Kidney (tissue), 14 donors: ENCODE results near the gene TMEM30A. TPM values are rescaled to one million over a fixed set of nuclear protein-coding genes. Genes with fewer than 3 reads are reported as not detected.

Source experiments
- DNase-seq, 5 donors: peaks; one replicate each; pipeline ENCODE4 v3.0.0-alpha.2; 2013 to 2020
- FAIRE-seq: peaks from 2 replicates; lab custom pipeline; 2012; peaks lifted over from hg19 to GRCh38; lab: Jason Lieb, UNC
- H3K27ac ChIP-seq, 2 donors: one replicate each; pipeline ENCODE4 v1.7.0; 2013; ENCODE audit warnings: low read depth in 2 of 2, low read length in 2 of 2, inconsistent platforms in 1 of 2
- H3K27me3 ChIP-seq: one replicate; pipeline ENCODE4 v1.7.1; 2013; ENCODE audit warnings: low read length, inconsistent platforms; ENCODE audit not compliant: control insufficient read depth, insufficient read depth
- H3K36me3 ChIP-seq, 3 donors: one replicate each; pipeline versions ENCODE4 v1.7.0 to v1.7.1; 2013; ENCODE audit warnings: low read length in 3 of 3, control low read depth in 1 of 3, inconsistent platforms in 1 of 3; ENCODE audit not compliant: insufficient read depth in 3 of 3, control insufficient read depth in 2 of 3
- H3K4me1 ChIP-seq, 3 donors: one replicate each; pipeline versions ENCODE4 v1.7.0 to v1.7.1; 2013; ENCODE audit warnings: low read length in 3 of 3, inconsistent platforms in 1 of 3, low read depth in 1 of 3; ENCODE audit not compliant: control insufficient read depth in 2 of 3, insufficient read depth in 2 of 3
- H3K4me3 ChIP-seq, 3 donors: one replicate each; pipeline versions ENCODE4 v1.7.0 to v1.8.1; 2013; ENCODE audit warnings: low read length in 3 of 3, control low read depth in 1 of 3, inconsistent platforms in 1 of 3
- H3K9ac ChIP-seq, 3 donors: one replicate each; pipeline versions ENCODE4 v1.7.0 to v1.7.1; 2013; ENCODE audit warnings: low read length in 3 of 3, control low read depth in 1 of 3, inconsistent platforms in 1 of 3
- H3K9me3 ChIP-seq, 3 donors: one replicate each; pipeline versions ENCODE4 v1.7.0 to v1.7.1; 2013; ENCODE audit warnings: low read length in 3 of 3, control low read depth in 1 of 3, inconsistent platforms in 1 of 3; ENCODE audit not compliant: control insufficient read depth in 2 of 3, insufficient read depth in 1 of 3
- CTCF ChIP-seq: IDR thresholded peaks from 3 replicates; pipeline ENCODE4 v1.5.1; 2012; ENCODE audit warnings: mild to moderate bottlenecking, moderate library complexity, borderline replicate concordance; ENCODE audit not compliant: insufficient read depth; ENCODE audit errors: extremely low read depth
- intact Hi-C: fragments of 100-400 bp; cut with DNase I; formaldehyde crosslinking; loops from one replicate; pipeline ENCODE4 v1.11.1; 2022
- polyA plus RNA-seq: library from polyadenylated mRNA; stranded (reverse); fragments of 350-450 nt; fragmentation: Illumina TruSeq; extraction: RNeasy Lipid Tissue Mini Kit (QIAGEN cat#74804); gene quantifications from one replicate; pipeline ENCODE4 v1.2.3, GENCODE V29; 2014; ENCODE audit warnings: low read depth, low replicate concordance; ENCODE audit not compliant: insufficient read depth
- total RNA-seq: library from RNA; stranded (reverse); fragmentation: NEBNext Ultra II Directional; extraction: Animal tissue kit (Norgen Biotek cat#: 25700); gene quantifications from one replicate; pipeline ENCODE4 v1.2.1, GENCODE V29; 2021
- donor health status: control.
- donor health status: control.
- donor health status: control.
- donor health status: control.
- donor health status: control.
- donor health status: DM: yes; HTN: yes; CAD: no.
- donor health status: Normal renal cell carcinoma (clear cell type).

TMEM30A gene
- total and polyA plus RNA-seq, 2 donors from 2014 or later: 51.0 to 101 TPM

GRCh38 chr6:75257343-75258087 lies 27.1 kb downstream of the TMEM30A start:
- peaks cover 9 to 29% (median 9%) of the 10 kb centered on the region in 3 donors for H3K36me3 ChIP-seq
- DNase-seq: no peak
- intact Hi-C loops: no loop called here

GRCh38 chr6:75250552-75250951 lies 34.0 kb downstream of the TMEM30A start:
- Histone ChIP-seq H3K27ac (no peak overlapping the region), H3K9me3 (no peaks in the 10 kb centered on the region), H3K4me1 (no peaks in the 10 kb centered on the region), H3K27me3 (no peaks in the 10 kb centered on the region), H3K36me3 (peaks cover 0 to 12% (median 3%) of the 10 kb centered on the region in 3 donors), H3K4me3 (no peak overlapping the region), H3K9ac (no peak overlapping the region)
- no peak for TF ChIP-seq CTCF
- DNase-seq: no peak
- no peak for FAIRE-seq
- intact Hi-C loops: no loop called here

More at GRCh38 chr6:75257343-75258087, 27.1 kb downstream of the TMEM30A start:
- H3K27ac ChIP-seq: no peak overlapping the region
- H3K9me3 ChIP-seq: no peaks in the 10 kb centered on the region
- no peak overlapping the region for H3K9ac ChIP-seq
- no peak overlapping the region for H3K4me3 ChIP-seq
- no peak for FAIRE-seq
- H3K27me3 ChIP-seq: no peaks in the 10 kb centered on the region
- no peaks in the 10 kb centered on the region for H3K4me1 ChIP-seq
- no peak for TF ChIP-seq CTCF

GRCh38 chr6:75249837-75250236 lies 34.8 kb downstream of the TMEM30A start:
- Histone ChIP-seq H3K27ac (no peak overlapping the region), H3K9me3 (no peaks in the 10 kb centered on the region), H3K4me3 (no peak overlapping the region), H3K36me3 (peaks cover 0 to 4% (median 0%) of the 10 kb centered on the region in 3 donors), H3K27me3 (no peaks in the 10 kb centered on the region), H3K9ac (no peak overlapping the region), H3K4me1 (no peaks in the 10 kb centered on the region)
- intact Hi-C loops: no loop called here
- DNase-seq: no peak
- TF ChIP-seq CTCF: no peak
- no peak for FAIRE-seq
